C4-2B (cell line): ENCODE data around the gene POU2AF1.
A peak's percentile ranks its signal among the peaks of the same experiment; 100 is the strongest.

Experiments
- H3K27ac ChIP-seq: fragments of 450-650 bp; 2 replicates; pipeline ENCODE4 v1.5.1; 2017
- ZFX ChIP-seq: fragments of 450-650 bp; IDR thresholded peaks from 2 replicates; pipeline ENCODE4 v1.6.1; 2017
- TF ChIP-seq, protein P1 (sequence below): fragments of 450-650 bp; conservative IDR thresholded peaks from 2 replicates; pipeline ENCODE4 v1.5.1; 2017; ENCODE audit warnings: mild to moderate bottlenecking

POU2AF1 gene

GRCh38 chr11:111348147-111348546 lies 30.9 kb downstream of the POU2AF1 start:
- TF ChIP-seq ZFX, result no peak
- TF ChIP-seq, protein P1, sequence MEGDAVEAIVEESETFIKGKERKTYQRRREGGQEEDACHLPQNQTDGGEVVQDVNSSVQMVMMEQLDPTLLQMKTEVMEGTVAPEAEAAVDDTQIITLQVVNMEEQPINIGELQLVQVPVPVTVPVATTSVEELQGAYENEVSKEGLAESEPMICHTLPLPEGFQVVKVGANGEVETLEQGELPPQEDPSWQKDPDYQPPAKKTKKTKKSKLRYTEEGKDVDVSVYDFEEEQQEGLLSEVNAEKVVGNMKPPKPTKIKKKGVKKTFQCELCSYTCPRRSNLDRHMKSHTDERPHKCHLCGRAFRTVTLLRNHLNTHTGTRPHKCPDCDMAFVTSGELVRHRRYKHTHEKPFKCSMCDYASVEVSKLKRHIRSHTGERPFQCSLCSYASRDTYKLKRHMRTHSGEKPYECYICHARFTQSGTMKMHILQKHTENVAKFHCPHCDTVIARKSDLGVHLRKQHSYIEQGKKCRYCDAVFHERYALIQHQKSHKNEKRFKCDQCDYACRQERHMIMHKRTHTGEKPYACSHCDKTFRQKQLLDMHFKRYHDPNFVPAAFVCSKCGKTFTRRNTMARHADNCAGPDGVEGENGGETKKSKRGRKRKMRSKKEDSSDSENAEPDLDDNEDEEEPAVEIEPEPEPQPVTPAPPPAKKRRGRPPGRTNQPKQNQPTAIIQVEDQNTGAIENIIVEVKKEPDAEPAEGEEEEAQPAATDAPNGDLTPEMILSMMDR, result no peak
- no peak overlapping the region for H3K27ac ChIP-seq

- H3K27ac ChIP-seq, result no peak overlapping the region
- TF ChIP-seq ZFX, result no peak
- TF ChIP-seq, protein P1, result no peak
Measured at GRCh38 chr11:111347723-111348115, 31.4 kb downstream of the POU2AF1 start.

- TF ChIP-seq, protein P1, result no peak
- TF ChIP-seq ZFX, result no peak
- H3K27ac ChIP-seq, result no peak overlapping the region
Measured at GRCh38 chr11:111347002-111347722, 31.9 kb downstream of the POU2AF1 start.

- peak overlapping the region; percentile 13; the same call in 1 of the 2 replicates for H3K27ac ChIP-seq
- no peak for TF ChIP-seq ZFX
- TF ChIP-seq, protein P1, result no peak
Measured at GRCh38 chr11:111344032-111344431, 35.0 kb downstream of the POU2AF1 start.

DNA sequence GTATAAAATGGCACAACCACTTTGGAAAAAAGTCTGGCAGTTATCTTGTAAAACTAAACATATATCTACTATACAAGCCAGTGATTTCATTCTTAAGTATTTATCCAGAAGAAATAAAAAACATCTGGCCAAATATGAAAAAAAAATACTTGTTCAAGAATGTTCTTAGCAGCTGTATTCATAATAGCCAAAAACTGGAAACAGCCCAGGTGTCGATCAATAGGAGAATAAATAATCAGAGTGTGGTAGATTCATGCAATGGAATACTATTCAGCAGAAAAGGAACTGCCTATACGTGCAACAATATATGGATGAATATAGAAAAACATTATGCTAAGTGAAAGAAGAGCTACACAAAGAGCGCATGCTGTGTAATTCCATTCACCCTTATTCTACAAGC lies 36.7 kb downstream of the POU2AF1 start:
- no peak for TF ChIP-seq ZFX
- TF ChIP-seq, protein P1, result no peak
- no peak overlapping the region for H3K27ac ChIP-seq

GRCh38 chr11:111339758-111340388 lies 39.2 kb downstream of the POU2AF1 start:
- TF ChIP-seq, protein P1, result no peak
- TF ChIP-seq ZFX, result no peak
- H3K27ac ChIP-seq, result no peak overlapping the region

GRCh38 chr11:111336582-111337256 lies 42.4 kb downstream of the POU2AF1 start:
- H3K27ac ChIP-seq, result no peak overlapping the region
- TF ChIP-seq, protein P1, result no peak
- TF ChIP-seq ZFX, result no peak
